D721Med (cell line): Measurements from ENCODE around the gene PIGZ.

Experiments
- DNase-seq: peaks from one replicate; pipeline ENCODE4 v3.0.0; 2011; ENCODE audit warnings: low spot score; ENCODE audit not compliant: insufficient read length
- FAIRE-seq: peaks from 2 replicates; lab custom pipeline; 2011; peaks lifted over from hg19 to GRCh38; lab: Jason Lieb, UNC
- CTCF ChIP-seq: IDR thresholded peaks from 2 replicates; pipeline ENCODE4 v1.5.1; 2012; ENCODE audit warnings: mild to moderate bottlenecking, control low read depth; ENCODE audit not compliant: insufficient read depth; ENCODE audit errors: missing control alignments

PIGZ gene

GRCh38 chr3:196987022-196987421 lies 18.4 kb upstream of the PIGZ start:
- TF ChIP-seq CTCF, result no peak
- FAIRE-seq (no peak), DNase-seq (no peak)

- DNase-seq (no peak), FAIRE-seq (no peak)
- no peak for TF ChIP-seq CTCF
Observed at GRCh38 chr3:196985954-196986885, 17.6 kb upstream of the PIGZ start.

GRCh38 chr3:196985298-196985697 lies 16.7 kb upstream of the PIGZ start:
- FAIRE-seq (no peak), DNase-seq (no peak)
- no peak for TF ChIP-seq CTCF

GRCh38 chr3:196983186-196983585 lies 14.6 kb upstream of the PIGZ start:
- FAIRE-seq (no peak), DNase-seq (no peak)
- TF ChIP-seq CTCF, result no peak

GRCh38 chr3:196981657-196982056 lies 13.0 kb upstream of the PIGZ start:
- no peak for DNase-seq
- FAIRE-seq, result no peak
- no peak for TF ChIP-seq CTCF

- no peak for TF ChIP-seq CTCF
- FAIRE-seq (no peak), DNase-seq (no peak)
Observed at GRCh38 chr3:196979545-196979944, 10.9 kb upstream of the PIGZ start.

- FAIRE-seq (no peak), DNase-seq (no peak)
- TF ChIP-seq CTCF, result no peak
Observed at GRCh38 chr3:196976941-196977340, 8.3 kb upstream of the PIGZ start.
